Kidney epithelial cell (primary cell): Measurements from ENCODE around the gene SOX18. TPM values are rescaled to one million over a fixed set of nuclear protein-coding genes. Genes with fewer than 3 reads are reported as not detected.

Experiments used
- DNase-seq: peaks from one replicate; pipeline ENCODE4 v3.0.0-alpha.2; 2010; ENCODE audit warnings: low read depth
- H3K27me3 ChIP-seq: 2 replicates; pipeline ENCODE4 v1.6.0; 2011; ENCODE audit warnings: low read length; ENCODE audit not compliant: control insufficient read depth, insufficient read depth
- H3K36me3 ChIP-seq: 2 replicates; pipeline ENCODE4 v1.5.1; 2011; ENCODE audit warnings: low read length; ENCODE audit not compliant: control insufficient read depth, insufficient read depth
- H3K4me3 ChIP-seq: 2 replicates; pipeline ENCODE4 v1.5.1; 2011; ENCODE audit warnings: low read depth, mild to moderate bottlenecking, control low read depth, low read length
- total RNA-seq: library from RNA; depleted of rRNA; stranded (reverse); fragments of >200 nt; gene quantifications from 2 replicates; pipeline ENCODE4 v1.2.3, GENCODE V29; 2015
- TF ChIP-seq, protein P1 (sequence below): IDR thresholded peaks from 2 replicates; pipeline ENCODE4 v1.5.1; 2011; ENCODE audit warnings: mild to moderate bottlenecking, moderate library complexity, low read length, control low read depth, inconsistent platforms; ENCODE audit not compliant: insufficient read depth, poor library complexity, severe bottlenecking

The SOX18 gene
- total RNA-seq, 1 donor from 2014 or later: 0.04 TPM

DNA sequence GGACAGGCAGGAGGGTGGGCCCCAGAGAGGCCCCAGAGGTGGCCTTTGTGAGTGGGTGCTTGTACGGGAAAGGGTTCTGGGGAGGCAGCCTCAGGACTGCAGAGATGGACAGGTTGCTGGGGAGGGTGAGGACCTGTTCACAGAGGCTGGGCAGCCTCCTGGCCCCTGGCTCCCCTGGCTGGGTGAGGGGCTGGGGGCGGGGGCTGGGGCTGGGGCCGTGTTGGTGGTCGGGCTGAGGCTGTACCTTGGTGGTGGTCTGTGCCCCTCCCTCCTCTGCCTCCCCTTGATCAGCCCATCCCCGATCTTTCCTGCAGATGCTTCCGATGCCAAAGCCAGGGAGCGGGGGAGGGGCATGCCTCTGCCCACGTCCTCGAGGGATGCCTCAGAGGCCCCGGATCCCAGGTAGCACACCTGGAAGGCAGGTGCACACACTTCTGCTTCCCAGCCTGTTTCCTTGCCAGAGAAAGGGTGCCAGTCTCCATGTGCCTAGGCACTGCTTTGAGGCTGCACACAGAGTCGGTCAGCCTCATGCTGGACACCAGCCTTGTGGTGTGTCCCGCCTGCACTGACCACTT, 18.4 kb upstream of the SOX18 start:
- Histone ChIP-seq H3K27me3 (no peaks in the 10 kb centered on the region), H3K4me3 (no peak overlapping the region), H3K36me3 (no peaks in the 10 kb centered on the region)
- DNase-seq: no peak
- TF ChIP-seq, protein P1, sequence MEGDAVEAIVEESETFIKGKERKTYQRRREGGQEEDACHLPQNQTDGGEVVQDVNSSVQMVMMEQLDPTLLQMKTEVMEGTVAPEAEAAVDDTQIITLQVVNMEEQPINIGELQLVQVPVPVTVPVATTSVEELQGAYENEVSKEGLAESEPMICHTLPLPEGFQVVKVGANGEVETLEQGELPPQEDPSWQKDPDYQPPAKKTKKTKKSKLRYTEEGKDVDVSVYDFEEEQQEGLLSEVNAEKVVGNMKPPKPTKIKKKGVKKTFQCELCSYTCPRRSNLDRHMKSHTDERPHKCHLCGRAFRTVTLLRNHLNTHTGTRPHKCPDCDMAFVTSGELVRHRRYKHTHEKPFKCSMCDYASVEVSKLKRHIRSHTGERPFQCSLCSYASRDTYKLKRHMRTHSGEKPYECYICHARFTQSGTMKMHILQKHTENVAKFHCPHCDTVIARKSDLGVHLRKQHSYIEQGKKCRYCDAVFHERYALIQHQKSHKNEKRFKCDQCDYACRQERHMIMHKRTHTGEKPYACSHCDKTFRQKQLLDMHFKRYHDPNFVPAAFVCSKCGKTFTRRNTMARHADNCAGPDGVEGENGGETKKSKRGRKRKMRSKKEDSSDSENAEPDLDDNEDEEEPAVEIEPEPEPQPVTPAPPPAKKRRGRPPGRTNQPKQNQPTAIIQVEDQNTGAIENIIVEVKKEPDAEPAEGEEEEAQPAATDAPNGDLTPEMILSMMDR: no peak

DNA sequence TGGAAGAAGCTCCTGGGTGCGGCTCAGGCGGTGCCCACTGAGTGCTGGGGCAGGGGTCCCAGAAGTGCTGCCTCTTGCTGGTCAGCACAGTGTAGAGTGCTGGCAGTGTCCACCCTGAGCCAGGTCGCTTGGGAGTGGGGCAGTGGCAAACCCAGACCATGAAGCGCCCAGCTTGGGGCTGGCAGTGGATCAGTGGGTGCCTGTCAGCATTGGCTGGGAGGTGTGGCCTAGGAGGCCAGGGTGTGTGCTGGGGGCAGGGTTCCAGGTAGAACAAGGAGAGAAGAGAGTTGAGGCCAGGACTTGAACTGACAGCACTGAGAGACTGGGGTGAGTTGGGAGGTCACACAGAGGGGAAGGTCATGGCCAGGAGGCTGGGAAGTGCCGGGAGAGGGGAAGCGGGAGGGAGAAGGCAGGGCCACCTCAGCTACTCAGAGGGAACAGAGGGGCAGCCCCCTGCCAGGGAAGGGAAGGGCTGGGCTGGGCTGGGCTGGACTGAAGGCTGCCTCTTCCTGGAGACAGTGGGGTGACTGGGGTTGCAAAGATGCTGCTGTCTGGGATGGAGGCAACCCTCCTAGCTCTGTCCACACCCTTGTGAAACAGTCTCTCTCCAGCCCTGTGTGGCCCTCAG, 17.7 kb upstream of the SOX18 start:
- H3K27me3 ChIP-seq: no peaks in the 10 kb centered on the region
- H3K4me3 ChIP-seq: no peak overlapping the region
- DNase-seq: no peak
- H3K36me3 ChIP-seq: no peaks in the 10 kb centered on the region
- TF ChIP-seq, protein P1: no peak

DNA sequence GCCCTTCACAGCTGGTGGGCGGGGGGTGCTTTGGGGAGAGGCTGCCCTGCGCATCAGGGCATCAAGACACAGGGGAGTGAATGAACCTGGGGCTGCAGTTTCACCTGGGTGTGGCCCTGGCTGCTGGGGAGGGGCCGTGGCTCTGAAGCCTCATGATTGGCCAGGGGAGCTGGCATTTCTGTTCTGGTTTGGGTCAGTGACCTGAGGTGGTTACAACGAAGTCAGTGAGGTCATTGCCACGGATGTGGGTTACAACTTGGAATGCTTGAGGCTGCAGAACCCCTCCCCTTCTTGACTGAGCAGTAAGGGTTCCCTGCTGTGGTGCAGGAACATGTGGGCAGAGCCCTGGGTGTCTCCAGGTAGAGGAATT, 16.5 kb upstream of the SOX18 start:
- Histone ChIP-seq H3K27me3 (no peaks in the 10 kb centered on the region), H3K36me3 (no peaks in the 10 kb centered on the region), H3K4me3 (no peak overlapping the region)
- TF ChIP-seq, protein P1: no peak
- DNase-seq: peak; percentile 74

DNA sequence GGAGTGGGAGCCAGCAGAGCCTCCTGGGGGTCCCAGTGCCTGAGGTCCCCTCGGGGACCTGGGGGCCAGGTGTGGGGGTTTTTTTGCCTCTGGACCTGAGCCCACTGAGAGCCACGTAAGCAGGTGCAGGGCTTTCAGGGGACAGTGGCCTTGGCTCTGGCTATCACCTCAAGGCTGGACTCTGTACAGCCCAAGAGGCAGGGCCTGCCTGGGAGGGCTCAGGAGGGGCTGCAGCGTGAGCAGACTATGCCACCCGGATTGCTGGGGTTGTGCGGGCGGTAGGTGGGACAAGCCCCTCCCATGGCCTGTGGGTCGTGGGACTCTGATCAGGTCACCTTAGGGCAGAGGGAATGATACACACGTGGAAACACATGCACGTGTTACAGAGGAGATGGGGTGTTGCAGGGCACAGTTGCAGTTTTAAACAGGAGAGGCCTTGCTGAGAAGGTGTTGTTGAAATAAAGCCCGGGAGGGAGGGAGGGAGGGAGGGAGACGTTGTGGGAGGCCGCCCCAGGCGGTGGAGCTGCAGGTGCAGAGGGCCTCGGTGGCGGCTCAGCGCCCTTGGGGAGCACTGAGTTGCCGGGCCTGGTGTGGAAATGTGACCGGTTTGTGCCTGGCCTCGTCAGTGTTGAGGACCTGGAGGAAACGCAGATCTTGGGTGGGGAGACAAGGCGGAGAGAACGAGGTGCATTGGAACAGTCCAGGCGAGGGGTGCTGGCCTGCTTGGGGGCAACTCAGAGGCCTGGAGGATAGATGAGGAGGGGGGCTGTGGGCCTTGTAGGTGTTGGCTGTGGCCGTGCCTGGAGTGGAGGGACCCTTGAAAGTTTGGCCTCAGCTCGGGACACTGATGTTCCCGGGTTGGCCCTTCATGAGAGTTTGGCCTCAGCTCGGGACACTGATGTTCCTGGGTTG, 15.9 kb upstream of the SOX18 start:
- no peak for DNase-seq
- TF ChIP-seq, protein P1: no peak
- no peaks in the 10 kb centered on the region for H3K27me3 ChIP-seq
- no peaks in the 10 kb centered on the region for H3K36me3 ChIP-seq
- H3K4me3 ChIP-seq: no peak overlapping the region

DNA sequence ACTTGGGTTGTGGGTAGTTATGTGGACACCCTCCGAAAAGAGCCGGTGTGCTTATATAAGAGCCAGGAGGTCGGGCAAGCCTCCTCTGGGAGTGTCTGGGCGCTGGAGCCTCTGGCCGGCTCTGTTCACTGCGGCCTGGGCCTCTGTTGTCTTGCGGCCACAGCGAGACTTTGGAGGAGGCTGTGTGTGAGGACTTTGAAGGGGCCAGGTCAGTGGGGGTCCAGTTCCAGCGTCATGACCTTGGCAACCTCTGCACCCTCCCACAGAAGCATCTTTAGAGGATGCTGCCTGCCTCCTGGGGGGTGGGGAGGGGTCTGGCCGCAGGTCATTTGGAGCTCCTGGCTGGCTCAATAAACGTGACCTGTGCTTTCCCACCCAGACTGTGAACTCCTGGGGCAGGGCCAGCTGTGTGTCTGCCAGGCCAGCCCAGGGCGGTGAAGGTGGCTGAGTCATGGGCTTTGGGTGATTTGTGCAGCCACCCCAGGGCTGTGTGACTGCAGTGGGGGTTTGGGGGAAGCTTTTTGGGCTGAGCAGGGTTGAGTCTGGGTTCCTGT, 14.8 kb upstream of the SOX18 start:
- Histone ChIP-seq H3K36me3 (no peaks in the 10 kb centered on the region), H3K4me3 (peak overlapping the region; percentile 89), H3K27me3 (no peaks in the 10 kb centered on the region)
- TF ChIP-seq, protein P1: no peak
- DNase-seq: no peak
